ENCODE measurements around the gene TRAPPC14.
A peak's percentile ranks its signal among the peaks of the same experiment; 100 is the strongest.

- TF ChIP-seq TAF1 (conservative IDR thresholded peaks at IDR 0.05) (no peak), HNF4A (conservative IDR thresholded peaks at IDR 0.05) (peak; percentile 77 to 87), CTCF (IDR thresholded peaks at IDR 0.05; ENCODE audit: low read depth, low read length, missing input control) (no peak), SP1 (IDR thresholded peaks at IDR 0.05) (peak; percentile 66), GABPA (IDR thresholded peaks at IDR 0.05 in 1 of 2, conservative IDR thresholded peaks at IDR 0.05 in 1 of 2) (no peak)
- TF ChIP-seq, protein P1, sequence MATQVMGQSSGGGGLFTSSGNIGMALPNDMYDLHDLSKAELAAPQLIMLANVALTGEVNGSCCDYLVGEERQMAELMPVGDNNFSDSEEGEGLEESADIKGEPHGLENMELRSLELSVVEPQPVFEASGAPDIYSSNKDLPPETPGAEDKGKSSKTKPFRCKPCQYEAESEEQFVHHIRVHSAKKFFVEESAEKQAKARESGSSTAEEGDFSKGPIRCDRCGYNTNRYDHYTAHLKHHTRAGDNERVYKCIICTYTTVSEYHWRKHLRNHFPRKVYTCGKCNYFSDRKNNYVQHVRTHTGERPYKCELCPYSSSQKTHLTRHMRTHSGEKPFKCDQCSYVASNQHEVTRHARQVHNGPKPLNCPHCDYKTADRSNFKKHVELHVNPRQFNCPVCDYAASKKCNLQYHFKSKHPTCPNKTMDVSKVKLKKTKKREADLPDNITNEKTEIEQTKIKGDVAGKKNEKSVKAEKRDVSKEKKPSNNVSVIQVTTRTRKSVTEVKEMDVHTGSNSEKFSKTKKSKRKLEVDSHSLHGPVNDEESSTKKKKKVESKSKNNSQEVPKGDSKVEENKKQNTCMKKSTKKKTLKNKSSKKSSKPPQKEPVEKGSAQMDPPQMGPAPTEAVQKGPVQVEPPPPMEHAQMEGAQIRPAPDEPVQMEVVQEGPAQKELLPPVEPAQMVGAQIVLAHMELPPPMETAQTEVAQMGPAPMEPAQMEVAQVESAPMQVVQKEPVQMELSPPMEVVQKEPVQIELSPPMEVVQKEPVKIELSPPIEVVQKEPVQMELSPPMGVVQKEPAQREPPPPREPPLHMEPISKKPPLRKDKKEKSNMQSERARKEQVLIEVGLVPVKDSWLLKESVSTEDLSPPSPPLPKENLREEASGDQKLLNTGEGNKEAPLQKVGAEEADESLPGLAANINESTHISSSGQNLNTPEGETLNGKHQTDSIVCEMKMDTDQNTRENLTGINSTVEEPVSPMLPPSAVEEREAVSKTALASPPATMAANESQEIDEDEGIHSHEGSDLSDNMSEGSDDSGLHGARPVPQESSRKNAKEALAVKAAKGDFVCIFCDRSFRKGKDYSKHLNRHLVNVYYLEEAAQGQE (IDR thresholded peaks at IDR 0.05) = no peak
Measured at GRCh38 chr7:100200693-100201092, 42.2 kb upstream of the TRAPPC14 start.

All from liver (tissue), 3 donors.